Keratinocyte (primary cell): ENCODE measurements around the gene GNAI1. TPM values are rescaled to one million over a fixed set of nuclear protein-coding genes. Genes with fewer than 3 reads are reported as not detected.
A peak's percentile ranks its signal among the peaks of the same experiment; 100 is the strongest.

ENCODE experiments used
- DNase-seq: peaks from one replicate; pipeline ENCODE4 v3.0.0-alpha.2; 2011; ENCODE audit warnings: low read depth, missing footprints, low spot score
- FAIRE-seq: peaks from 2 replicates; lab custom pipeline; 2011; peaks lifted over from hg19 to GRCh38; lab: Jason Lieb, UNC
- H2AFZ ChIP-seq: 2 replicates; pipeline ENCODE4 v1.6.0; 2012; ENCODE audit warnings: low read length, control low read depth, inconsistent platforms; ENCODE audit not compliant: control insufficient read depth
- H3K27ac ChIP-seq: 2 replicates; pipeline ENCODE4 v1.5.1; 2011; ENCODE audit warnings: low read length; ENCODE audit not compliant: control insufficient read depth, insufficient read depth
- H3K27me3 ChIP-seq: 3 replicates; pipeline ENCODE4 v1.6.0; 2011; ENCODE audit warnings: low read length; ENCODE audit not compliant: control insufficient read depth, insufficient read depth; ENCODE audit errors: extremely low read depth
- H3K36me3 ChIP-seq, 2 experiments: 2 replicates in 1 of 2; 3 replicates in 1 of 2; pipeline ENCODE4 v1.5.1; 2011; ENCODE audit warnings: low read length in 2 of 2, mild to moderate bottlenecking in 1 of 2; ENCODE audit not compliant: control insufficient read depth in 2 of 2, insufficient read depth in 2 of 2; ENCODE audit errors: extremely low read depth in 1 of 2
- H3K4me1 ChIP-seq: 3 replicates; pipeline ENCODE4 v1.5.1; 2011; ENCODE audit warnings: low read length; ENCODE audit not compliant: control insufficient read depth, insufficient read depth; ENCODE audit errors: extremely low read depth
- H3K4me2 ChIP-seq: 3 replicates; pipeline ENCODE4 v1.6.0; 2011; ENCODE audit warnings: low read depth, low read length; ENCODE audit not compliant: control insufficient read depth, insufficient read depth; ENCODE audit errors: extremely low read depth
- H3K4me3 ChIP-seq, 3 experiments: fragments of 200-600 bp in 1 of 3; sonication (generic) in 1 of 3; 2 replicates in 2 of 3; 3 replicates in 1 of 3; pipeline ENCODE4 v1.5.1; 2011 to 2016; ENCODE audit warnings: low read length in 3 of 3, mild to moderate bottlenecking in 3 of 3, control low read depth in 2 of 3, inconsistent platforms in 1 of 3, low read depth in 1 of 3, mixed read lengths in 1 of 3, mixed run types in 1 of 3, moderate library complexity in 1 of 3; ENCODE audit not compliant: control insufficient read depth in 2 of 3, insufficient read depth in 2 of 3; ENCODE audit errors: extremely low read depth in 1 of 3
- H3K79me2 ChIP-seq: 2 replicates; pipeline ENCODE4 v1.6.0; 2012; ENCODE audit warnings: low read length; ENCODE audit not compliant: control insufficient read depth, insufficient read depth
- H3K9ac ChIP-seq: 3 replicates; pipeline ENCODE4 v1.6.0; 2011; ENCODE audit warnings: low read length; ENCODE audit not compliant: control insufficient read depth, insufficient read depth; ENCODE audit errors: extremely low read depth
- H3K9me1 ChIP-seq: 3 replicates; pipeline ENCODE4 v1.6.0; 2011; ENCODE audit warnings: low read length; ENCODE audit not compliant: control insufficient read depth, insufficient read depth; ENCODE audit errors: extremely low read depth
- H3K9me3 ChIP-seq: 2 replicates; pipeline ENCODE4 v1.5.1; 2012; ENCODE audit warnings: low read depth, low read length; ENCODE audit not compliant: control insufficient read depth
- H4K20me1 ChIP-seq: 3 replicates; pipeline ENCODE4 v1.6.0; 2011; ENCODE audit warnings: low read length; ENCODE audit not compliant: control insufficient read depth, insufficient read depth; ENCODE audit errors: extremely low read depth
- CTCF ChIP-seq, 3 experiments: IDR thresholded peaks in 1 of 3; conservative IDR thresholded peaks in 1 of 3; optimal IDR thresholded peaks in 1 of 3; 2 replicates in 2 of 3; 3 replicates in 1 of 3; pipeline versions ENCODE3 to v1.5.1; 2011; ENCODE audit warnings: low read length in 3 of 3, mild to moderate bottlenecking in 3 of 3, moderate library complexity in 2 of 3, control low read depth in 1 of 3, inconsistent platforms in 1 of 3; ENCODE audit not compliant: insufficient read depth in 2 of 3; ENCODE audit errors: extremely low read depth in 1 of 3
- EZH2 ChIP-seq: IDR thresholded peaks from one replicate; pipeline ENCODE4 v1.6.1; 2012; ENCODE audit warnings: inconsistent platforms, mild to moderate bottlenecking, low read length, moderate library complexity
- dilution Hi-C: fragments of 300-500 bp; cut with MboI; formaldehyde crosslinking; loops from one replicate; pipeline ENCODE4 v1.7.0; 2020; ENCODE audit warnings: low sequenced_read_pairs; ENCODE audit not compliant: extremely low pct_ligation_motif_present
- polyA plus RNA-seq, 5 experiments: library from polyadenylated mRNA; depleted of rRNA in 3 of 5; stranded (reverse) in 3 of 5; stranded (forward) in 1 of 5; unstranded in 1 of 5; fragments of >200 nt; gene quantifications; 1 replicate in 1 of 5; 2 replicates in 3 of 5; 3 replicates in 1 of 5; pipeline versions ENCODE4 v1.2.1 to v1.2.3, GENCODE V29; 2011 to 2012; ENCODE audit warnings: missing spikeins in 2 of 5, low read depth in 1 of 5, low replicate concordance in 1 of 5
- small RNA-seq, 3 experiments: library from RNA; depleted of rRNA; stranded (forward); fragments of <200 nt; gene quantifications; one replicate each; pipeline ENCODE3, GENCODE V24; 2012; ENCODE audit warnings: low read depth in 3 of 3, low replicate concordance in 1 of 3; ENCODE audit not compliant: insufficient read length in 3 of 3

Gene GNAI1
- polyA plus RNA-seq, 1 donor (not counting 4 experiments of a cell fraction or from before 2014, with no cell fraction given): 84.1 TPM

GRCh38 chr7:80273327-80273726 lies 138.7 kb downstream of the GNAI1 start:
- DNase-seq (no peak), FAIRE-seq (no peak)
- Histone ChIP-seq H3K36me3 (no peaks in the 10 kb centered on the region), H3K4me2 (peak overlapping the region; percentile 13), H3K4me1 (peaks cover 35% of the 10 kb centered on the region), H3K9me3 (no peaks in the 10 kb centered on the region), H3K9ac (no peak overlapping the region), H3K79me2 (no peaks in the 10 kb centered on the region), H2AFZ (no peak overlapping the region), H4K20me1 (no peaks in the 10 kb centered on the region), H3K27ac (peak overlapping the region; percentile 49), H3K27me3 (no peaks in the 10 kb centered on the region), H3K9me1 (no peaks in the 10 kb centered on the region), H3K4me3 (no peak overlapping the region)
- dilution Hi-C loops: no loop called here
- TF ChIP-seq EZH2: no peak
- TF ChIP-seq CTCF (optimal IDR thresholded peaks at IDR 0.05 in 1 of 3, IDR thresholded peaks at IDR 0.05 in 1 of 3, conservative IDR thresholded peaks at IDR 0.05 in 1 of 3; ENCODE audit: extremely low read depth in 1 of 3, insufficient read depth in 2 of 3, low read length in 3 of 3): no peak

GRCh38 chr7:80275192-80275605 lies 140.6 kb downstream of the GNAI1 start:
- dilution Hi-C loops: no loop called here
- Histone ChIP-seq H3K9me3 (no peaks in the 10 kb centered on the region), H3K4me3 (no peak overlapping the region), H3K4me2 (no peak overlapping the region), H3K79me2 (no peaks in the 10 kb centered on the region), H2AFZ (no peak overlapping the region), H3K9ac (no peak overlapping the region), H3K27me3 (no peaks in the 10 kb centered on the region), H3K4me1 (peaks cover 42% of the 10 kb centered on the region), H3K27ac (no peak overlapping the region), H3K36me3 (no peaks in the 10 kb centered on the region), H4K20me1 (no peaks in the 10 kb centered on the region), H3K9me1 (no peaks in the 10 kb centered on the region)
- FAIRE-seq (no peak), DNase-seq (no peak)
- TF ChIP-seq CTCF (optimal IDR thresholded peaks at IDR 0.05 in 1 of 3, IDR thresholded peaks at IDR 0.05 in 1 of 3, conservative IDR thresholded peaks at IDR 0.05 in 1 of 3; ENCODE audit: extremely low read depth in 1 of 3, insufficient read depth in 2 of 3, low read length in 3 of 3): no peak
- TF ChIP-seq EZH2: no peak

Small RNAs within 50 kb of the gene (small RNA-seq; reads per million reads assigned to genes)
- gene RN7SL869P: 0 reads per million in 3 experiments
